ENCODE data around the gene KAT6B.

Gene KAT6B

GRCh38 chr10:74957285-74957961 lies 131.0 kb downstream of the KAT6B start:
- no peak for DNase-seq
- in situ Hi-C loops (cut with HindIII; ENCODE audit: low pct_ligation_motif_present, low pct_unique_long_range_greater_than_20kb, low sequenced_read_pairs) = no loop called here

DNA sequence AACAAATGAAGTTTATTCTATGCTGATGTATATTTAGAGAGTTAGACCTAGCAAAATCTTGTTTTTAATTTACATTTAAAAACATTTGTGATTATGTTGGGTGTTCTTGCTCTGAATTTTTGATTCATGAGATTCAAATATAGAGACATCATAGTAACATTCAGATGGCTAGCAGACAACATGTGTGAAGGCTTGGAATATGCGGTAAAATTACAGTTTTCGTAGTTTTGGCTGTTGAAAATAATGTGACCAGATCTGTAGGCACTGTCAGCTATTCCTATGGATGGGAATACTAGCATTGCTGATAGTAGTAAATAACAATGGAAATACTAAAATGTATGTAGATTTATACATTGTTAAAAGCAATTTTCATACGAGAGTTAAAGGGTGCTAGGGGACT lies 131.9 kb downstream of the KAT6B start:
- no peak for DNase-seq
- in situ Hi-C loops (cut with HindIII; ENCODE audit: low pct_ligation_motif_present, low pct_unique_long_range_greater_than_20kb, low sequenced_read_pairs) = no loop called here

GRCh38 chr10:74960670-74961069 lies 134.3 kb downstream of the KAT6B start:
- no peak for DNase-seq
- in situ Hi-C loops (cut with HindIII; ENCODE audit: low pct_ligation_motif_present, low pct_unique_long_range_greater_than_20kb, low sequenced_read_pairs) = no loop called here

- no peak for DNase-seq
- in situ Hi-C loops (cut with HindIII; ENCODE audit: low pct_ligation_motif_present, low pct_unique_long_range_greater_than_20kb, low sequenced_read_pairs) = no loop called here
Measured at GRCh38 chr10:74962517-74962916, 136.1 kb downstream of the KAT6B start.

- in situ Hi-C loops (cut with HindIII; ENCODE audit: low pct_ligation_motif_present, low pct_unique_long_range_greater_than_20kb, low sequenced_read_pairs) = no loop called here
- no peak for DNase-seq
Measured at GRCh38 chr10:74963549-74963948, 137.1 kb downstream of the KAT6B start.

DNA sequence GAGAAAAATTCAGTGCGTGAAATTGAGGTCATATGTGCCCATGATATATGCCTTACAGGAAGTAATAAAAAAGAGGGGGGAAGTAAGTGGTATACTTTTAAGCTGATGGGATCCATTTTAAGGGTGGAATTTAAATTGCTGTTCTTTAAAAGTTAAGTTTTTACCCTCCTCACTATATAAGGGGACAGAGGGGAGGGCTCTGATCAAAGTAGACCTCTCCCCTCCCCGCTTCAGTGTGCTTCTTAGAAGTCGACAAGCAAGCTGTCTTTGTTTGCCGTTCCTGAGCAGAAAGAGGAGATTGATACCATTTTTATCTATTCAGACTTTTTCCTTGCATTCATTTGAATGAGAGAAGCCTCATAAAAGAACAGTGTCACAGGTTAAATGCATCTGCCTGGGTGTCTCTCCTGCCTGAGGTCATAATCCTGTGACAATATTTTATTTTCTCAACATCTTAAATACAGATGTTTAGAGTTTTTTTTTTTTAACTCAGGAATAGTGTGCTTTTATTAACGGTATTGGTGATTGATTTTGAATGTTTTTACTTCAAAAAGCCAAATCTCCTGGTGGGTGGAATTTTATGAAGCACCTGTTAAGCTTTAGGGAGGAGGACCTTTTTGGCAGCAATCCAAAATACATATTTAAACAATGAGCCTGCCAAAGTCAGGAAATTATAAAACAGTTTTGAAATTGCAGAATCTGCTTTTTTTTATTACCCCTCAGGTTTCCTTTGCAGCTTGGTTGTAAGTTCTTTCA lies 141.7 kb downstream of the KAT6B start:
- DNase-seq = no peak
- in situ Hi-C loops (cut with HindIII; ENCODE audit: low pct_ligation_motif_present, low pct_unique_long_range_greater_than_20kb, low sequenced_read_pairs) = no loop called here

GRCh38 chr10:74968667-74969061 lies 142.3 kb downstream of the KAT6B start:
- DNase-seq = no peak
- in situ Hi-C loops (cut with HindIII; ENCODE audit: low pct_ligation_motif_present, low pct_unique_long_range_greater_than_20kb, low sequenced_read_pairs) = no loop called here

GRCh38 chr10:74969093-74969492 lies 142.7 kb downstream of the KAT6B start:
- in situ Hi-C loops (cut with HindIII; ENCODE audit: low pct_ligation_motif_present, low pct_unique_long_range_greater_than_20kb, low sequenced_read_pairs) = no loop called here
- DNase-seq = no peak

GRCh38 chr10:74969530-74969929 lies 143.1 kb downstream of the KAT6B start:
- no peak for DNase-seq
- in situ Hi-C loops (cut with HindIII; ENCODE audit: low pct_ligation_motif_present, low pct_unique_long_range_greater_than_20kb, low sequenced_read_pairs) = no loop called here

- in situ Hi-C loops (cut with HindIII; ENCODE audit: low pct_ligation_motif_present, low pct_unique_long_range_greater_than_20kb, low sequenced_read_pairs) = no loop called here
- no peak for DNase-seq
Measured at GRCh38 chr10:74973741-74974392, 147.5 kb downstream of the KAT6B start.

- no peak for DNase-seq
- in situ Hi-C loops (cut with HindIII; ENCODE audit: low pct_ligation_motif_present, low pct_unique_long_range_greater_than_20kb, low sequenced_read_pairs) = no loop called here
Measured at GRCh38 chr10:74975758-74976157, 149.4 kb downstream of the KAT6B start.

DNA sequence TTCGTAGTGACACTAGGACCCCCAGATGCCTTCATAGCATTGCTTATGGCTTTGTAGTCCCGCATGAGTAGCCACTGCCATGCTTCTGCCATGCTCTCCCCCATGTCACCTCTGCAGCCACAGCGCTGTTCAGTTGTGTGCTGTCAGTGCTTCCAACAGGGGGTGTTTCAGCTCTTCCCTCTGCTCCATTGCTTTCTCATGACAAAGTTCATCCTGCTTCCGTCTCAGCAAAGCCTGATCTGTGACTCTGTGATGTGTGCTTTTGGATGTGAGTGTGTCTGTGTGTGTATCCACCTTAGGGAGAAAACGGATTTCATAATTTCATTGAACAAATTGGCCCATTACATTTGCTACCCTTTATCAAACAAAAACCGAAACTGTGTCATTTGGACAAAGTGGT lies 150.2 kb downstream of the KAT6B start:
- in situ Hi-C loops (cut with HindIII; ENCODE audit: low pct_ligation_motif_present, low pct_unique_long_range_greater_than_20kb, low sequenced_read_pairs) = no loop called here
- DNase-seq = no peak

DNA sequence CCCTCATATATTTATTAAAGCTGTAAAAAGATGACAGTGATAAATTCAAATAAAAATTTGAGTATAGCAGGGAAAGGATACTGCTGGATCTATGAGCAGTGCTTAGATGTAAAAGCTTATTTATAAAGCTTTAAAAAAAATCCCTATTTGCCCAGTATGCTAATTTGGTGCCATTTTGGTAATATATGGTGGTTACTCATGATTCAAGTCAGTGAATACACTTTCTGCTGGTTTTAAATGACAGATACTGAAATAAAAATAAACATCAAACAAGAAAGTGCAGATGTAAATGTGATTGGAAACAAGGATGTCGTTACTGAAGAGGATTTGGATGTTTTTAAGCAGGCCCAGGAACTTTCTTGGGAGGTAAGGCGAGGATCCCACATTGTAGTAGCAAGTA lies 150.7 kb downstream of the KAT6B start:
- no peak for DNase-seq

GRCh38 chr10:74977913-74978847 lies 151.8 kb downstream of the KAT6B start:
- in situ Hi-C loops (cut with HindIII; ENCODE audit: low pct_ligation_motif_present, low pct_unique_long_range_greater_than_20kb, low sequenced_read_pairs) = no loop called here
- DNase-seq = no peak

More for the DNA sequence above, 150.7 kb downstream of the KAT6B start:
- in situ Hi-C loops (cut with HindIII; ENCODE audit: low pct_ligation_motif_present, low pct_unique_long_range_greater_than_20kb, low sequenced_read_pairs) = no loop called here

- in situ Hi-C loops (cut with HindIII; ENCODE audit: low pct_ligation_motif_present, low pct_unique_long_range_greater_than_20kb, low sequenced_read_pairs) = no loop called here
- DNase-seq = no peak
Measured at GRCh38 chr10:74981831-74982633, 155.6 kb downstream of the KAT6B start.

GRCh38 chr10:74982634-74982982 lies 156.2 kb downstream of the KAT6B start:
- no peak for DNase-seq
- in situ Hi-C loops (cut with HindIII; ENCODE audit: low pct_ligation_motif_present, low pct_unique_long_range_greater_than_20kb, low sequenced_read_pairs) = no loop called here

- DNase-seq = no peak
- in situ Hi-C loops (cut with HindIII; ENCODE audit: low pct_ligation_motif_present, low pct_unique_long_range_greater_than_20kb, low sequenced_read_pairs) = no loop called here
Measured at GRCh38 chr10:74983383-74983782, 157.0 kb downstream of the KAT6B start.

Measured in ACHN (cell line).